PC-9 (cell line): Measurements from ENCODE around the gene DDX28. TPM values are rescaled to one million over a fixed set of nuclear protein-coding genes. Genes with fewer than 3 reads are reported as not detected.
A peak's percentile ranks its signal among the peaks of the same experiment; 100 is the strongest.

Experiments used
- BruUV-seq: library from RNA; stranded (reverse); fragments of 400-500 nt; replicated peaks from 2 replicates; lab custom pipeline; 2021; lab: Mats Ljungman, UMichigan
- CTCF ChIA-PET: fragments of 300-600 bp; sonication (Branson Sonifier 250); formaldehyde crosslinking; loops from one replicate; lab custom pipeline; 2022; ENCODE audit warnings: antibody characterized with exemption; lab: Charles Lee
- POLR2A ChIA-PET: fragments of 300-600 bp; sonication (Branson Sonifier 250); formaldehyde crosslinking; loops from one replicate; lab custom pipeline; 2022; ENCODE audit warnings: antibody characterized with exemption; ENCODE audit not compliant: unreplicated experiment; lab: Charles Lee
- DNase-seq, 2 experiments: peaks; one replicate each; pipeline versions ENCODE4 v3.0.0 to v3.0.0-alpha.2; 2015 to 2022; ENCODE audit warnings: mixed read lengths in 1 of 2
- H2AFZ ChIP-seq: fragments of 200-600 bp; sonication (generic); 2 replicates; pipeline ENCODE4 v1.8.1; 2017; ENCODE audit warnings: antibody characterized with exemption
- H3F3A ChIP-seq: fragments of 200-600 bp; sonication (generic); 2 replicates; pipeline ENCODE4 v1.8.1; 2017; ENCODE audit warnings: antibody characterized with exemption, mild to moderate bottlenecking, low read depth; ENCODE audit not compliant: insufficient read depth
- H3K27ac ChIP-seq: fragments of 200-600 bp; sonication (generic); 2 replicates; pipeline ENCODE4 v1.6.1; 2016; ENCODE audit warnings: mixed run types
- H3K27me3 ChIP-seq: fragments of 200-600 bp; sonication (generic); 2 replicates; pipeline ENCODE4 v1.6.1; 2016; ENCODE audit warnings: low read depth, mixed run types; ENCODE audit not compliant: insufficient read depth
- H3K36me3 ChIP-seq: fragments of 200-600 bp; sonication (generic); 2 replicates; pipeline ENCODE4 v1.6.1; 2016; ENCODE audit warnings: low read depth, mixed run types
- H3K4me1 ChIP-seq: fragments of 200-600 bp; sonication (generic); replicated peaks from 2 replicates; pipeline ENCODE4 v1.6.1; 2016; ENCODE audit warnings: mixed run types; ENCODE audit not compliant: insufficient read depth
- H3K4me2 ChIP-seq: fragments of 200-600 bp; sonication (generic); 2 replicates; pipeline ENCODE4 v1.6.1; 2017; ENCODE audit warnings: mixed run types
- H3K4me3 ChIP-seq: fragments of 200-600 bp; sonication (generic); 2 replicates; pipeline ENCODE4 v1.6.1; 2016; ENCODE audit warnings: mixed run types
- H3K79me2 ChIP-seq: fragments of 200-600 bp; sonication (generic); 2 replicates; pipeline ENCODE4 v1.6.1; 2017; ENCODE audit warnings: low read depth, mixed run types
- H3K9me2 ChIP-seq: fragments of 200-600 bp; sonication (generic); 2 replicates; pipeline ENCODE4 v1.8.1; 2017; ENCODE audit warnings: mild to moderate bottlenecking; ENCODE audit not compliant: insufficient read depth
- H3K9me3 ChIP-seq: fragments of 200-600 bp; sonication (generic); 2 replicates; pipeline ENCODE4 v1.8.1; 2016; ENCODE audit warnings: low read depth; ENCODE audit not compliant: insufficient read depth
- H4K20me1 ChIP-seq: fragments of 200-600 bp; sonication (generic); 2 replicates; pipeline ENCODE4 v1.8.1; 2017; ENCODE audit not compliant: insufficient read depth
- CTCF ChIP-seq: fragments of 200-600 bp; sonication (generic); conservative IDR thresholded peaks from 2 replicates; pipeline ENCODE4 v1.6.1; 2017; ENCODE audit warnings: mixed run types, antibody characterized with exemption, mild to moderate bottlenecking, moderate library complexity
- EZH2 ChIP-seq: fragments of 200-600 bp; sonication (generic); IDR thresholded peaks from 2 replicates; pipeline ENCODE4 v1.8.0; 2017; ENCODE audit warnings: antibody characterized with exemption, low read depth
- intact Hi-C: fragments of 100-400 bp; cut with micrococcal nuclease; formaldehyde crosslinking; loops from one replicate; pipeline ENCODE4 v1.10.0; 2022; ENCODE audit not compliant: unreplicated experiment
- total RNA-seq: library from RNA; stranded (reverse); gene quantifications from 2 replicates; pipeline ENCODE4 v1.2.3, GENCODE V29; 2021

DDX28 gene
- total RNA-seq, 1 experiment from 2014 or later, result 6.3 TPM

- Histone ChIP-seq H3K27ac (no peak overlapping the region), H3K9me3 (no peaks in the 10 kb centered on the region), H3K27me3 (no peaks in the 10 kb centered on the region), H2AFZ (no peak overlapping the region), H3K79me2 (no peaks in the 10 kb centered on the region), H3K36me3 (no peaks in the 10 kb centered on the region), H3K4me2 (no peak overlapping the region), H3K4me1 (peaks cover 20% of the 10 kb centered on the region), H4K20me1 (no peaks in the 10 kb centered on the region), H3K4me3 (no peak overlapping the region), H3K9me2 (no peaks in the 10 kb centered on the region), H3F3A (peaks cover 20% of the 10 kb centered on the region)
- no TSS peak for BruUV-seq
- ChIA-PET POLR2A (no interaction called here), CTCF (no interaction called here)
- no peak for TF ChIP-seq CTCF
- TF ChIP-seq EZH2, result no peak
- intact Hi-C loops, result no loop called here
- DNase-seq, result no peak
These were observed 13.8 kb downstream of the DDX28 start for GRCh38 chr16:68009157-68009735.

- DNase-seq, result peak; percentile 56 to 87
- Histone ChIP-seq H3K9me2 (no peaks in the 10 kb centered on the region), H4K20me1 (no peaks in the 10 kb centered on the region), H3K27ac (peak overlapping the region; percentile 71), H3K4me2 (peak overlapping the region; percentile 63), H3K79me2 (no peaks in the 10 kb centered on the region), H3K4me3 (no peak overlapping the region), H3K4me1 (peaks cover 20% of the 10 kb centered on the region), H2AFZ (peak overlapping the region; percentile 69), H3K36me3 (no peaks in the 10 kb centered on the region), H3K9me3 (no peaks in the 10 kb centered on the region), H3F3A (peaks cover 20% of the 10 kb centered on the region), H3K27me3 (no peaks in the 10 kb centered on the region)
- ChIA-PET POLR2A (interaction anchor here (0.5 kb wide), 1 partner anchor 37 kb away, joined by 34 read pairs; no protein-coding TSS in a partner anchor), CTCF (interaction anchor here (0.6 kb wide), 1 partner anchor 35 kb away, joined by 4 read pairs; no protein-coding TSS in a partner anchor)
- TF ChIP-seq EZH2, result no peak
- no peak for TF ChIP-seq CTCF
- intact Hi-C loops, result no loop called here
- BruUV-seq, result TSS peak; percentile 47
These were observed 17.2 kb downstream of the DDX28 start for GRCh38 chr16:68005786-68006286.

GRCh38 chr16:68005211-68005610 lies 17.8 kb downstream of the DDX28 start:
- Histone ChIP-seq H3K4me2 (peak overlapping the region; percentile 63), H3K27ac (peak overlapping the region; percentile 71), H3K4me1 (peaks cover 20% of the 10 kb centered on the region), H3K27me3 (no peaks in the 10 kb centered on the region), H3F3A (peaks cover 20% of the 10 kb centered on the region), H3K79me2 (no peaks in the 10 kb centered on the region), H4K20me1 (no peaks in the 10 kb centered on the region), H3K9me3 (no peaks in the 10 kb centered on the region), H3K36me3 (no peaks in the 10 kb centered on the region), H2AFZ (peak overlapping the region; percentile 69), H3K9me2 (no peaks in the 10 kb centered on the region), H3K4me3 (no peak overlapping the region)
- intact Hi-C loops, result no loop called here
- CTCF ChIA-PET, result no interaction called here
- no TSS peak for BruUV-seq
- DNase-seq, result no peak
- no peak for TF ChIP-seq EZH2
- TF ChIP-seq CTCF, result no peak
- POLR2A ChIA-PET, result interaction anchor here (0.5 kb wide), 1 partner anchor 36 kb away, joined by 34 read pairs; no protein-coding TSS in a partner anchor
